Stimulated activated CD8-positive, alpha-beta memory T cell treated with anti-CD3 and anti-CD28 coated beads, Interleukin-12 subunit alpha, Interleukin-12 subunit beta, amount 100 ng/mL, for 4 hours (primary cell): ENCODE data around the gene COX7B.

Experiments
- DNase-seq: peaks from one replicate; pipeline ENCODE4 v3.0.0-alpha.2; 2020; ENCODE audit warnings: low read depth

Gene COX7B

DNA sequence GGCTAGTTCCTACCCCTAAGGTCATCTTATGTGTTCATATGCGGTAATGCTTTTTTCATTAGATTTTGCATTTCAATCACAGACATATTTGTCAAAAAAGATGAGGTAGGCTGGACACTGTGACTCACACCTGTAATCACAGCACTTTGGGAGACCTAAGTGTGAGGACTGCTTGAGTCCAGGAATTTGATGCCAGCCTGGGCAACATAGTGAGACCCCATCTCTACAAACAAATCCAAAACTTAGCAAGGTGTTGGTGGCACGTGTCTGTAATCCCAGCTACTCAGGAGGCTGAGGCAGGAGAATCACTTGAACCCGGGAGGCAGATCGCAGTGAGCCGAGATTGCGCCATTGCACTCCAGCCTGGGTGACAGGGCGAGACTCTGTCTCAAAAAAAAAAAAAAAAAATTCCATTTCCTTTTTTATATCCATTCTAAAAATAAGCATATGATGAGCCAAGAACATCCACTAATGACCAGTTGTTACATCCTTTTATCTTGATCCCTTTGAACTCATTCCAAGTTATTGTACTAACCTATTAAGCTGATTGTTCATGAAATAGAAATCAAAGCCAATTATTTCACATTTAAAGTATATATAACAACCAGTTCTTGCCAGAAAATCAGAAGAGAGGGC lies 46.8 kb downstream of the COX7B start:
- no peak for DNase-seq

DNA sequence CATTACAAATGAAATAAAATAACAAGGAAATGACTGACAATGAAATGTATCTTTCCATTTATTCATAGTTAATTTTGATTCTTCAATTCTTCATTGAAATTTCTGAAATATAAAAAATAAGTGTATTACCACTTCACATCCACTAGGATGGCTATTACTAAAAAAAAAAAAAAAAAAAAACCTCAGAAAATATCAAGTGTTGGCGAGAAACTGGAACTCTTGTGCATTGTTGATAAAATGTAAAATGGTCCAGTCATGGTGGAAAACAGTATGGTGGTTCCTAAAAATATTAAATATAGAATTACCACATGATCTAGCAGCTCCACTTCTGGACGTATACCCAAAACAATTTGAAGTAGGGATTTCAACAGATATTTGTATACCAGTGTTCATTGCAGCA lies 47.3 kb downstream of the COX7B start:
- no peak for DNase-seq

DNA sequence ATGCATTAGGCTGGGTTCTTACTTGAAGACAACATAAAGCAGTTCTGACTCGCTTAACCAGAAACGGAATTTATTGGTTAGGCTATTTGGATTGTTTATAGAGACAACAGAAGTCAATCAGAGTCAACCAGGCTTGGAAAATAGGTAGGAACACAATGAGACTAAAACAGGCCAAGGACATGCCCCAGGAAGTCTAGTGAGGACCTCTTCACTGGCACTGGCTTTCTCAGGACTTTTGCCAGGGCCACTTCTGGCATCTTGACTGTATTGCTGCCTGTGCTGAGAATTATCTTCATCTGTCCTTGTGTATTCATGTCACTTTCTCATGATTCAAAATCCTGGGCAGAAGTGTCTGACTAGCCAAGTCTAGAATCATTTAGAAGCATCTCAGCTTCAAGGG lies 50.6 kb downstream of the COX7B start:
- DNase-seq, result no peak

DNA sequence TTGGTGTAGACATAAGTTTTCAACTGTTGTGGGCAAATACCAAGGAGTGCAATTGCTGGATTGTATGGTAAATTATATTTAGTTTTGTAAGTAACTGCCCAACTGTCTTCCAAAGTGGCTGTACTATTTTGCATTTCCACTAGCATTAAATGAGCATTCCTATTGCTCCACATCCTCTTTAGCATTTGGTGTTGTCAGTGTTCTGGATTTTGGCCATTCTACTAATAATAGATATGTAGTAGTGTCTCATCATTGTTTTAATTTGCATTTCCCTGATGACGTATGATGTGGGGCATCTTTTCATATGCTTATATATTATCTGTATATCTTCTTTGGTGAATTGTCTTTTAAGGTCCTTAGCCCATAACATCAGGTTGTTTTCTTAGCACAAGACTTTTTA lies 52.9 kb downstream of the COX7B start:
- DNase-seq, result no peak

DNA sequence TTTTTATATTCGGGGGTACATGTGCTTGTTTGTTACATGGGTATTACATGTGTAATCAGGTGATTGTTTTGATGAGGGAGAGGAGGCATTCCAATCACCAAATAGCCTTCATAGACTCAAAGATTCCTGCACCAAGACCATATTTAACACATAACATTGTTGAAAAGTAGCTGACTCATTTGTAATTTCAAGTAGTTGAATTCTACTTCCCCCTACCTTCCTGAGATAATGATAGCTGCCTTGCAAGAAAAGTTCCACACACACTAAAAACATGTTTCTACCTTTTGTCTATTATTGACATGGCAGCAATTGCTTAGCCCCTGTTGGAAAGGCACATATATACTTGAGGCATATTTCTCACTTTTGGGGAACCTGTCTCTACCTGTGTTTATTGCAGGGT lies 54.0 kb downstream of the COX7B start:
- DNase-seq, result no peak

DNA sequence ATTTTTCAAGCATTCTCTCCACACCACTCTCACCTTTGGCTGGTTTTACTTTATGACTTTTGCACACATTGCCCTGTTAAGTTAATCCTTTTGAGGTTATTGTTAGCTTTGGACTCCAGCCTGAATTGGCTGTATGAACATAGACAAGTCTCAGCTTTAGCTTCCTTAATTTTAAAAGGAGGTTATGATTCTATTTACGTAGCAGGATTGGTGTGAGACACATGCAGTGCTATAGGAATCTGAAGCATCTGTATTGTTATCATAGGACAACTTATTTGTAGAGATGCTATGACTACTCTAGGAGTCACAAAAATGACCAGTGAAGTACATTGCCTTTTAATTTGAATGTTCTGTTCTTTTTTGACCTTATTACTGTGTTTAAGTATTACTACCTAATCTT lies 54.4 kb downstream of the COX7B start:
- DNase-seq, result no peak
